Measurements from ENCODE around the gene CTNNA2. TPM values are rescaled to one million over a fixed set of nuclear protein-coding genes. Genes with fewer than 3 reads are reported as not detected.

CTNNA2 gene
- total RNA-seq, 2 donors from 2014 or later, result 0.17 to 0.88 TPM

DNA sequence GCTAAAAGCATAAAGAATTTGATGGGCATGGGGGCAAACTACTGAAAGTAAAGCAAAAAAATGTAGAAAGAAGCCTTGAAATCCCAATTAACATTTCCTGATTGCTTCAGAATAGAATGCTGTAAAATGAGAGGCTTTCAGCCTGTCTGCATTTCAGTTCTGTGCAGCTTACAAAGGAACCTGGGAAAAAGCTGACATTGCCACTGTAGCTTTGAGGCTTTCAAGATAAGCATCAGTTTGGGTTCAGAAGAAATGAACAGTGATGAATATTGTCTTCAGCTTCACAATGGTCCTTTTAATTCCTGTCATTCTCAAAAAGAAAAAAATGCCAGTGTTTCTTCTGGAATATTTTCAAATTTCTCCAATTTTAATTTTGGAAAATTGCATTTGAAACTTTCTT is 549.0 kb downstream of the CTNNA2 start:
- no peaks in the 10 kb centered on the region for H3K27me3 ChIP-seq
- no peak overlapping the region for H3K27ac ChIP-seq
- no peaks in the 10 kb centered on the region for H3K4me1 ChIP-seq
- no peaks in the 10 kb centered on the region for H3K36me3 ChIP-seq
- intact Hi-C loops (cut with DNase I), result no loop called here
- TF ChIP-seq CTCF (IDR thresholded peaks at IDR 0.05), result no peak
- no peak overlapping the region for H3K4me3 ChIP-seq
- no peaks in the 10 kb centered on the region for H3K9me3 ChIP-seq
- no peak for DNase-seq
- H3K9ac ChIP-seq (ENCODE audit: low read depth in 2 of 2, low read length in 2 of 2), result no peak overlapping the region

- H3K4me1 ChIP-seq, result no peaks in the 10 kb centered on the region
- no peak for DNase-seq
- H3K9me3 ChIP-seq, result no peaks in the 10 kb centered on the region
- no peak overlapping the region for H3K9ac ChIP-seq (ENCODE audit: low read depth in 2 of 2, low read length in 2 of 2)
- H3K4me3 ChIP-seq, result no peak overlapping the region
- TF ChIP-seq CTCF (IDR thresholded peaks at IDR 0.05), result no peak
- H3K27me3 ChIP-seq, result no peaks in the 10 kb centered on the region
- no peak overlapping the region for H3K27ac ChIP-seq
- intact Hi-C loops (cut with DNase I), result no loop called here
- no peaks in the 10 kb centered on the region for H3K36me3 ChIP-seq
Measured at GRCh38 chr2:80062298-80062697, 549.4 kb downstream of the CTNNA2 start.

- H3K4me3 ChIP-seq, result no peak overlapping the region
- H3K27me3 ChIP-seq, result no peaks in the 10 kb centered on the region
- H3K9me3 ChIP-seq, result no peaks in the 10 kb centered on the region
- no peaks in the 10 kb centered on the region for H3K4me1 ChIP-seq
- no peaks in the 10 kb centered on the region for H3K36me3 ChIP-seq
- TF ChIP-seq CTCF (IDR thresholded peaks at IDR 0.05), result no peak
- intact Hi-C loops (cut with DNase I), result no loop called here
- H3K9ac ChIP-seq (ENCODE audit: low read depth in 2 of 2, low read length in 2 of 2), result no peak overlapping the region
- DNase-seq, result no peak
- H3K27ac ChIP-seq, result no peak overlapping the region
Measured at GRCh38 chr2:80068038-80068731, 555.3 kb downstream of the CTNNA2 start.

- H3K27me3 ChIP-seq, result no peaks in the 10 kb centered on the region
- no peaks in the 10 kb centered on the region for H3K9me3 ChIP-seq
- intact Hi-C loops (cut with DNase I), result loop anchor here (5.0 kb wide), 1 partner anchor 427 kb away; no protein-coding TSS in a partner anchor
- H3K9ac ChIP-seq (ENCODE audit: low read depth in 2 of 2, low read length in 2 of 2), result no peak overlapping the region
- TF ChIP-seq CTCF (IDR thresholded peaks at IDR 0.05), result no peak
- DNase-seq, result no peak
- H3K4me1 ChIP-seq, result no peaks in the 10 kb centered on the region
- H3K4me3 ChIP-seq, result no peak overlapping the region
- no peak overlapping the region for H3K27ac ChIP-seq
- no peaks in the 10 kb centered on the region for H3K36me3 ChIP-seq
Measured at GRCh38 chr2:80070587-80070986, 557.7 kb downstream of the CTNNA2 start.

- DNase-seq, result no peak
- Histone ChIP-seq H3K9me3 (no peaks in the 10 kb centered on the region), H3K36me3 (no peaks in the 10 kb centered on the region), H3K4me1 (no peaks in the 10 kb centered on the region), H3K4me3 (no peak overlapping the region), H3K27ac (no peak overlapping the region), H3K9ac (ENCODE audit: low read depth in 2 of 2, low read length in 2 of 2) (no peak overlapping the region), H3K27me3 (no peaks in the 10 kb centered on the region)
- no peak for TF ChIP-seq CTCF (IDR thresholded peaks at IDR 0.05)
- intact Hi-C loops (cut with DNase I), result loop anchor here (2.0 to 5.0 kb wide), 2 partner anchors 169 to 425 kb away; no protein-coding TSS in a partner anchor
Measured at GRCh38 chr2:80071941-80072340, 559.1 kb downstream of the CTNNA2 start.

Measured in colonic mucosa (tissue), 4 donors.